ENCODE measurements around the gene GOLIM4.
"Not testable (repeated sequence)": the region's sequence is repeated elsewhere in the genome, so short reads cannot be mapped to it uniquely, and the experiment has no call there.

Gene GOLIM4

GRCh38 chr3:168072323-168072650, 23.4 kb downstream of the GOLIM4 start:
- no peak for DNase-seq (ENCODE audit: low spot score)

GRCh38 chr3:168071591-168072322, 24.0 kb downstream of the GOLIM4 start:
- DNase-seq (ENCODE audit: low spot score), result no peak

GRCh38 chr3:168070919-168071318, 24.8 kb downstream of the GOLIM4 start:
- DNase-seq (ENCODE audit: low spot score), result no peak

GRCh38 chr3:168068346-168068745, 27.4 kb downstream of the GOLIM4 start:
- DNase-seq (ENCODE audit: low spot score), result no peak

- DNase-seq (ENCODE audit: low spot score), result no peak
Measured at GRCh38 chr3:168066882-168067281, 28.8 kb downstream of the GOLIM4 start.

- no peak for DNase-seq (ENCODE audit: low spot score)
Measured at GRCh38 chr3:168065569-168065968, 30.2 kb downstream of the GOLIM4 start.

GRCh38 chr3:168063122-168063521, 32.6 kb downstream of the GOLIM4 start:
- no peak for DNase-seq (ENCODE audit: low spot score)

- DNase-seq (ENCODE audit: low spot score), result no peak
Measured at GRCh38 chr3:168062679-168063078, 33.0 kb downstream of the GOLIM4 start.

- DNase-seq (ENCODE audit: low spot score), result peak; percentile 27
Measured at GRCh38 chr3:168061332-168061996, 34.3 kb downstream of the GOLIM4 start.

- no peak for DNase-seq (ENCODE audit: low spot score)
Measured at GRCh38 chr3:168060317-168060716, 35.4 kb downstream of the GOLIM4 start.

- DNase-seq (ENCODE audit: low spot score), result no peak
Measured at GRCh38 chr3:168058481-168058880, 37.2 kb downstream of the GOLIM4 start.

GRCh38 chr3:168056398-168057230, 39.1 kb downstream of the GOLIM4 start:
- DNase-seq (ENCODE audit: low spot score), result not testable (repeated sequence)

GRCh38 chr3:168054447-168054846, 41.3 kb downstream of the GOLIM4 start:
- no peak for DNase-seq (ENCODE audit: low spot score)

- no peak for DNase-seq (ENCODE audit: low spot score)
Measured at GRCh38 chr3:168053115-168053514, 42.6 kb downstream of the GOLIM4 start.

GRCh38 chr3:168052515-168052914, 43.2 kb downstream of the GOLIM4 start:
- no peak for DNase-seq (ENCODE audit: low spot score)

- no peak for DNase-seq (ENCODE audit: low spot score)
Measured at GRCh38 chr3:168051531-168052471, 43.9 kb downstream of the GOLIM4 start.

GRCh38 chr3:168051070-168051469, 44.7 kb downstream of the GOLIM4 start:
- DNase-seq (ENCODE audit: low spot score), result no peak

GRCh38 chr3:168049367-168049974, 46.3 kb downstream of the GOLIM4 start:
- DNase-seq (ENCODE audit: low spot score), result no peak

GRCh38 chr3:168048414-168049330, 47.1 kb downstream of the GOLIM4 start:
- DNase-seq (ENCODE audit: low spot score), result no peak

GRCh38 chr3:168047936-168048335, 47.8 kb downstream of the GOLIM4 start:
- DNase-seq (ENCODE audit: low spot score), result no peak

Data from Ammon's horn (tissue), 1 donor.